ENCODE results near the gene PLCH1. TPM values are rescaled to one million over a fixed set of nuclear protein-coding genes. Genes with fewer than 3 reads are reported as not detected.
A peak's percentile ranks its signal among the peaks of the same experiment; 100 is the strongest.

PLCH1 gene
- total and polyA plus RNA-seq, 2 of the 13 experiments (the other 11 are each of a cell fraction or from before 2014, with no cell fraction given): 2.0 to 3.0 TPM

DNA sequence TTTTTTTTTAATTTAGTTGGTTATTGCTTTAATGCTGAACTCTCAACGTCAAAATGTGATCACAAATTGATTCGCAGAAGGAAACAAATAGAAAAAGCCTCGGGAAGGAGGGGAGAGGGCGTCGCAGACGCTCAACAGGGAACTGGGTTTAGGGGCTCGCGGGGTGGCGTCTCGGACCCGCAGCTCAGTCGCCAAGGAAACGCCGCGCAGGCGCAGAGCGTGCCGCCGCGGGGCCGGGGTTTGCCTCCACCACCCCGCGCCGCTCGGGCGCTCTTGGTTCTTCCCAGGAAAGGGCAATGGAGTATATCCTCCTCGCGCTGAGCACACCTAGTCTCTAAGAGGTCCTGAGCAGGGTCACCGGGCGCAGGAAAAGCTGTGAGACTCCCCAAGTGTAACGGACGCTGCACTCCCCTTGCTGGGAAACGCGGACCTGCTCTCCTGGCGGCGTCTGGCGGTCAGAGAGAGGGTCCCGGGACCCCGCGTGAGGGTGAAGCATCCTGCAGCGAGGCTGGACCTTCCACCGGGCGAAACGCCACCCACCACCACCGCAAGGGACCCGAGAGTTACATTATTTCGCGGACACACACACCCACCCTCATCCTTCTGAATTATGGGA lies 753 bp downstream of the PLCH1 start (continued):
- TF ChIP-seq FOXC1 (CRISPR knock-in tag; IDR thresholded peaks at IDR 0.05; ENCODE audit: borderline replicate concordance) (0 out of 2 replicates have a peak, but pooled peaks have one; percentile 10), CTCF (CRISPR knock-in tag; IDR thresholded peaks at IDR 0.05) (0 out of 2 replicates have a peak, but pooled peaks have one; percentile 7), ZSCAN30 (CRISPR knock-in tag; IDR thresholded peaks at IDR 0.05) (no peak), TIGD3 (CRISPR knock-in tag; IDR thresholded peaks at IDR 0.05; ENCODE audit: borderline replicate concordance) (0 out of 2 replicates have a peak, but pooled peaks have one; percentile 64), ZNF709 (CRISPR knock-in tag; IDR thresholded peaks at IDR 0.05) (no peak), RARG (CRISPR knock-in tag; IDR thresholded peaks at IDR 0.05; ENCODE audit: low read depth) (no peak), ZNF792 (CRISPR knock-in tag; IDR thresholded peaks at IDR 0.05) (0 out of 2 replicates have a peak, but pooled peaks have one; percentile 22), ZNF441 (CRISPR knock-in tag; IDR thresholded peaks at IDR 0.05; ENCODE audit: borderline replicate concordance) (no peak), SRSF1 (optimal IDR thresholded peaks at IDR 0.05; ENCODE audit: low read depth, low read length) (peak; percentile 20), JUN (CRISPR knock-in tag; IDR thresholded peaks at IDR 0.05) (no peak), NFKB2 (CRISPR knock-in tag; IDR thresholded peaks at IDR 0.05; ENCODE audit: borderline replicate concordance) (peak; percentile 73; the same call in 1 of the 2 replicates), ZNF143 (CRISPR knock-in tag; IDR thresholded peaks at IDR 0.05) (no peak), ZKSCAN8 (CRISPR knock-in tag; IDR thresholded peaks at IDR 0.05; ENCODE audit: borderline replicate concordance) (no peak), SP1 (IDR thresholded peaks at IDR 0.05) (no peak), SP1 (CRISPR knock-in tag; IDR thresholded peaks at IDR 0.05) (no peak), SMAD1 (CRISPR knock-in tag; IDR thresholded peaks at IDR 0.05; ENCODE audit: borderline replicate concordance, low read depth) (no peak), ZNF382 (CRISPR knock-in tag; IDR thresholded peaks at IDR 0.05; ENCODE audit: borderline replicate concordance) (no peak), MEF2D (CRISPR knock-in tag; IDR thresholded peaks at IDR 0.05) (0 out of 2 replicates have a peak, but pooled peaks have one; percentile 24), ZNF781 (CRISPR knock-in tag; IDR thresholded peaks at IDR 0.05; ENCODE audit: borderline replicate concordance, not compliant biosample characterization) (no peak), ZFP36L2 (CRISPR knock-in tag; IDR thresholded peaks at IDR 0.05) (no peak), KDM5B (CRISPR knock-in tag; IDR thresholded peaks at IDR 0.05; ENCODE audit: borderline replicate concordance) (peak; percentile 68; the same call in 1 of the 2 replicates), RORA (CRISPR knock-in tag; IDR thresholded peaks at IDR 0.05) (no peak), ZEB1 (IDR thresholded peaks at IDR 0.05; ENCODE audit: insufficient replicate concordance, low read depth) (peak; percentile 13)
- TF ChIP-seq, protein P1, sequence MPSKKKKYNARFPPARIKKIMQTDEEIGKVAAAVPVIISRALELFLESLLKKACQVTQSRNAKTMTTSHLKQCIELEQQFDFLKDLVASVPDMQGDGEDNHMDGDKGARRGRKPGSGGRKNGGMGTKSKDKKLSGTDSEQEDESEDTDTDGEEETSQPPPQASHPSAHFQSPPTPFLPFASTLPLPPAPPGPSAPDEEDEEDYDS (CRISPR knock-in tag; IDR thresholded peaks at IDR 0.05): 0 out of 2 replicates have a peak, but pooled peaks have one; percentile 19
- TF ChIP-seq, protein P2, sequence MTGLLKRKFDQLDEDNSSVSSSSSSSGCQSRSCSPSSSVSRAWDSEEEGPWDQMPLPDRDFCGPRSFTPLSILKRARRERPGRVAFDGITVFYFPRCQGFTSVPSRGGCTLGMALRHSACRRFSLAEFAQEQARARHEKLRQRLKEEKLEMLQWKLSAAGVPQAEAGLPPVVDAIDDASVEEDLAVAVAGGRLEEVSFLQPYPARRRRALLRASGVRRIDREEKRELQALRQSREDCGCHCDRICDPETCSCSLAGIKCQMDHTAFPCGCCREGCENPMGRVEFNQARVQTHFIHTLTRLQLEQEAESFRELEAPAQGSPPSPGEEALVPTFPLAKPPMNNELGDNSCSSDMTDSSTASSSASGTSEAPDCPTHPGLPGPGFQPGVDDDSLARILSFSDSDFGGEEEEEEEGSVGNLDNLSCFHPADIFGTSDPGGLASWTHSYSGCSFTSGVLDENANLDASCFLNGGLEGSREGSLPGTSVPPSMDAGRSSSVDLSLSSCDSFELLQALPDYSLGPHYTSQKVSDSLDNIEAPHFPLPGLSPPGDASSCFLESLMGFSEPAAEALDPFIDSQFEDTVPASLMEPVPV (CRISPR knock-in tag; IDR thresholded peaks at IDR 0.05): no peak

Measured in HepG2 (cell line).